GM12878 (cell line): ENCODE measurements around the gene B4GALT1. TPM values are rescaled to one million over a fixed set of nuclear protein-coding genes. Genes with fewer than 3 reads are reported as not detected.

ENCODE experiments used
- ATAC-seq: fragments of 200-7000 bp; cut with Tn5 transposase; 3 replicates; pipeline ENCODE4 v1.9.1; 2020; ENCODE audit warnings: mild to moderate bottlenecking, moderate library complexity
- BruUV-seq: library from RNA; stranded (reverse); fragments of 400-500 nt; replicated peaks from 2 replicates; lab custom pipeline; 2021; lab: Mats Ljungman, UMichigan
- CTCF ChIA-PET: fragments of 300-600 bp; sonication (Branson Sonifier 250); formaldehyde crosslinking; extraction: SDS; loops from one replicate; lab custom pipeline; 2021; ENCODE audit warnings: inconsistent platforms; lab: Yijun Ruan, JAX
- POLR2A ChIA-PET: fragments of 350-600 bp; formaldehyde crosslinking; extraction: SDS; loops from one replicate; lab custom pipeline; 2021; ENCODE audit warnings: inconsistent platforms; lab: Charles Lee
- RAD21 ChIA-PET: fragments of 300-600 bp; sonication (Branson Sonifier 250); formaldehyde crosslinking; loops from one replicate; lab custom pipeline; 2023; ENCODE audit warnings: antibody characterized with exemption; ENCODE audit not compliant: unreplicated experiment; lab: Charles Lee
- SMC1A ChIA-PET: fragments of 300-600 bp; sonication (Branson Sonifier 250); formaldehyde crosslinking; loops from one replicate; lab custom pipeline; 2023; ENCODE audit not compliant: unreplicated experiment, uncharacterized antibody; lab: Charles Lee
- DNase-seq: peaks from one replicate; pipeline ENCODE4 v3.0.0-alpha.2; 2011; ENCODE audit warnings: low read depth, low spot score
- FAIRE-seq: peaks from 3 replicates; lab custom pipeline; 2011; peaks lifted over from hg19 to GRCh38; lab: Jason Lieb, UNC
- H2AFZ ChIP-seq: 2 replicates; pipeline ENCODE4 v1.6.0; 2011; ENCODE audit warnings: low read depth, low read length, control low read depth; ENCODE audit not compliant: control insufficient read depth
- H3K27ac ChIP-seq: 2 replicates; pipeline ENCODE4 v1.5.1; 2011; ENCODE audit warnings: control low read depth; ENCODE audit not compliant: control insufficient read depth, insufficient read depth
- H3K27me3 ChIP-seq, 2 experiments: replicated peaks in 1 of 2; 2 replicates each; pipeline versions ENCODE4 v1.6.0 to v1.6.1; 2011; ENCODE audit warnings: low read length in 1 of 2; ENCODE audit not compliant: control insufficient read depth in 2 of 2, insufficient read depth in 2 of 2
- H3K36me3 ChIP-seq, 2 experiments: 2 replicates each; pipeline ENCODE4 v1.5.1; 2011; ENCODE audit warnings: low read length in 1 of 2; ENCODE audit not compliant: control insufficient read depth in 2 of 2, insufficient read depth in 2 of 2
- H3K4me1 ChIP-seq: 2 replicates; pipeline ENCODE4 v1.6.1; 2011; ENCODE audit warnings: mild to moderate bottlenecking, low read length, moderate library complexity, mixed read lengths; ENCODE audit not compliant: control insufficient read depth, insufficient read depth
- H3K4me2 ChIP-seq: 2 replicates; pipeline ENCODE4 v1.6.0; 2011; ENCODE audit warnings: control low read depth; ENCODE audit not compliant: control insufficient read depth, insufficient read depth
- H3K4me3 ChIP-seq: fragments of 200-600 bp; sonication (generic); 2 replicates; pipeline ENCODE4 v1.5.1; 2016
- H3K79me2 ChIP-seq: 2 replicates; pipeline ENCODE4 v1.6.0; 2011; ENCODE audit warnings: low read length; ENCODE audit not compliant: control insufficient read depth, insufficient read depth
- H3K9ac ChIP-seq: 2 replicates; pipeline ENCODE4 v1.8.0; 2011; ENCODE audit warnings: low read length, control low read depth, mixed read lengths; ENCODE audit not compliant: control insufficient read depth, insufficient read depth
- H3K9me3 ChIP-seq: replicated peaks from 3 replicates; pipeline ENCODE4 v1.5.1; 2011; ENCODE audit warnings: mild to moderate bottlenecking, low read length; ENCODE audit not compliant: control insufficient read depth, insufficient read depth
- H4K20me1 ChIP-seq: 2 replicates; pipeline ENCODE4 v1.6.0; 2011; ENCODE audit not compliant: control insufficient read depth, insufficient read depth
- ATF3 ChIP-seq: IDR thresholded peaks from 2 replicates; pipeline ENCODE4 v1.6.1; 2011; ENCODE audit warnings: low read depth, mild to moderate bottlenecking, low read length, moderate library complexity, borderline replicate concordance; ENCODE audit errors: extremely low read depth
- ATF7 ChIP-seq: fragments of 450-650 bp; IDR thresholded peaks from 2 replicates; pipeline ENCODE4 v1.6.1; 2016; ENCODE audit warnings: low read depth, mild to moderate bottlenecking
- CUX1 ChIP-seq: IDR thresholded peaks from 2 replicates; pipeline ENCODE4 v1.6.1; 2012; ENCODE audit warnings: improper control_type of control experiment, low read depth, low read length; ENCODE audit not compliant: insufficient replicate concordance
- EED ChIP-seq: sonication (generic); IDR thresholded peaks from 2 replicates; pipeline ENCODE4 v1.6.1; 2016; ENCODE audit warnings: antibody characterized with exemption, low read depth
- NFYB ChIP-seq: IDR thresholded peaks from 2 replicates; pipeline ENCODE4 v1.6.1; 2011; ENCODE audit warnings: low read depth, mild to moderate bottlenecking, low read length, improper control_type of control experiment, moderate library complexity; ENCODE audit not compliant: insufficient read depth
- NKRF ChIP-seq: fragments of 450-650 bp; conservative IDR thresholded peaks from 2 replicates; pipeline ENCODE4 v1.6.1; 2017; ENCODE audit warnings: mild to moderate bottlenecking, moderate library complexity
- ZBTB4 ChIP-seq: fragments of 450-650 bp; formaldehyde crosslinking; IDR thresholded peaks from 2 replicates; pipeline ENCODE4 v1.4.0; 2022; ENCODE audit warnings: mild to moderate bottlenecking, moderate library complexity
- ZNF207 ChIP-seq: fragments of 450-650 bp; IDR thresholded peaks from 2 replicates; pipeline ENCODE4 v1.6.1; 2014; ENCODE audit warnings: antibody characterized with exemption, mild to moderate bottlenecking, borderline replicate concordance
- ZSCAN29 ChIP-seq: fragments of 450-650 bp; IDR thresholded peaks from 2 replicates; pipeline ENCODE4 v1.6.1; 2017; ENCODE audit warnings: mild to moderate bottlenecking, moderate library complexity
- WGBS: methylation state at CpG from one replicate; pipeline ENCODE4 v1.1.6; 2016; ENCODE audit warnings: low lambda C conversion rate; ENCODE audit not compliant: insufficient replicate concordance, insufficient coverage; ENCODE audit errors: missing lambda C conversion rate; 5-methylcytosine and 5-hydroxymethylcytosine counted together
- in situ Hi-C: fragments of 300-500 bp; cut with MboI; formaldehyde crosslinking; loops from 9 replicates; pipeline ENCODE4 v1.14.3; 2018; ENCODE audit warnings: mixed read lengths
- intact Hi-C: fragments of 100-400 bp; cut with micrococcal nuclease; formaldehyde crosslinking; loops from one replicate; pipeline ENCODE4 v1.14.2; 2022; ENCODE audit not compliant: unreplicated experiment
- polyA plus RNA-seq, 11 experiments: library from polyadenylated mRNA; depleted of rRNA in 4 of 11; unstranded in 6 of 11; stranded (reverse) in 5 of 11; fragments of >200 nt; fragmentation: Nextera tagmentation in 4 of 11; fragmentation: Illumina TruSeq in 1 of 11; extraction: Ambion mirVana in 4 of 11; extraction: Trizol in 1 of 11; gene quantifications; 1 replicate in 1 of 11; 2 replicates in 10 of 11; pipeline versions ENCODE4 v1.2.1 to v1.2.3, GENCODE V29; 2011 to 2016; ENCODE audit warnings: inconsistent platforms in 2 of 11, missing spikeins in 2 of 11, low read depth in 1 of 11
- total RNA-seq, 4 experiments: library from RNA; depleted of rRNA in 3 of 4; stranded (reverse); fragments of >200 nt in 3 of 4; fragmentation: Illumina TruSeq in 1 of 4; extraction: Trizol in 1 of 4; gene quantifications; 2 replicates each; pipeline versions ENCODE4 v1.2.1 to v1.2.3, GENCODE V29; 2013 to 2021

B4GALT1 gene
- total and polyA plus RNA-seq, 10 of the 15 experiments (the other 5 are each of a cell fraction or from before 2014, with no cell fraction given): 12.7 to 79.0 (median 41.0) TPM

- H3K4me1 ChIP-seq: peaks cover under 1% of the 10 kb centered on the region
- BruUV-seq: no TSS peak
- TF ChIP-seq ZSCAN29 (no peak), ATF3 (no peak), CUX1 (no peak), NKRF (no peak), ATF7 (no peak), NFYB (no peak), ZBTB4 (CRISPR knock-in tag) (no peak), EED (no peak), ZNF207 (no peak)
- TF ChIP-seq, all 136 proteins: peak for 0
- no peak overlapping the region for H3K9ac ChIP-seq
- no peak overlapping the region for H3K4me3 ChIP-seq
- DNase-seq (no peak), FAIRE-seq (no peak), ATAC-seq (no peak)
- H2AFZ ChIP-seq: no peak overlapping the region
- ChIA-PET SMC1A (no interaction called here), POLR2A (no interaction called here), RAD21 (no interaction called here), CTCF (no interaction called here)
- 53% methylated on average over 8 of the region's 8 CpGs for WGBS
- no peaks in the 10 kb centered on the region for H4K20me1 ChIP-seq
- no peaks in the 10 kb centered on the region for H3K9me3 ChIP-seq
- intact Hi-C loops (no loop called here), in situ Hi-C loops (no loop called here)
- H3K27me3 ChIP-seq: no peaks in the 10 kb centered on the region
- no peak overlapping the region for H3K4me2 ChIP-seq
- no peaks in the 10 kb centered on the region for H3K36me3 ChIP-seq
- H3K27ac ChIP-seq: no peak overlapping the region
- H3K79me2 ChIP-seq: no peaks in the 10 kb centered on the region
These were observed 13.5 kb upstream of the B4GALT1 start for GRCh38 chr9:33180526-33181184.
